Measurements from ENCODE around the gene CUX1. TPM values are rescaled to one million over a fixed set of nuclear protein-coding genes. Genes with fewer than 3 reads are reported as not detected.
A peak's percentile ranks its signal among the peaks of the same experiment; 100 is the strongest.

The CUX1 gene
- total RNA-seq, 1 donor from 2014 or later, result 89.1 TPM

DNA sequence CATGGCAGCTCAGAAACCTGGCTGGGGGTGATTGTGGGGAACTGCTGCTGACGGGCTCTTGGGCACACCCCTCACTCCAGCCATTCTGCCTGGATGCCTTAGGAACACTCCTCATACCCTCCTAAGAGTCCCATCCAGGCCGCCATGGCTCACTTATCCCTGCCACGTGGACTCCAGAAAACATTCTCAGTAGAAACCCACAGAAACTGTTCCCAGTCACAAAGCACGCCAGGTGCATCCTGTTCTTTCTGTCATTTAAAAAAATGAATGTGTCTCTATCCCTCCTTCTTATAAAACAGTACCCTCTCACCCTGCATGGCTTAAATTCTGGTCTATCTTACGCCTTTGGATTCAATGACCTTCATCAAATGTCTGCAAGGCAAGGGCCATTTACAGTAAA is 177.7 kb downstream of the CUX1 start:
- Mint-ChIP-seq H3K27me3 (ENCODE audit: unreplicated experiment) (no peaks in the 10 kb centered on the region), H3K4me1 (ENCODE audit: unreplicated experiment) (peaks cover 11% of the 10 kb centered on the region), H3K9me3 (ENCODE audit: unreplicated experiment) (no peaks in the 10 kb centered on the region), H3K4me3 (ENCODE audit: unreplicated experiment) (no peak overlapping the region), H3K27ac (ENCODE audit: unreplicated experiment) (no peak overlapping the region), H3K36me3 (ENCODE audit: unreplicated experiment) (no peaks in the 10 kb centered on the region)
- TF ChIP-seq, protein P1, sequence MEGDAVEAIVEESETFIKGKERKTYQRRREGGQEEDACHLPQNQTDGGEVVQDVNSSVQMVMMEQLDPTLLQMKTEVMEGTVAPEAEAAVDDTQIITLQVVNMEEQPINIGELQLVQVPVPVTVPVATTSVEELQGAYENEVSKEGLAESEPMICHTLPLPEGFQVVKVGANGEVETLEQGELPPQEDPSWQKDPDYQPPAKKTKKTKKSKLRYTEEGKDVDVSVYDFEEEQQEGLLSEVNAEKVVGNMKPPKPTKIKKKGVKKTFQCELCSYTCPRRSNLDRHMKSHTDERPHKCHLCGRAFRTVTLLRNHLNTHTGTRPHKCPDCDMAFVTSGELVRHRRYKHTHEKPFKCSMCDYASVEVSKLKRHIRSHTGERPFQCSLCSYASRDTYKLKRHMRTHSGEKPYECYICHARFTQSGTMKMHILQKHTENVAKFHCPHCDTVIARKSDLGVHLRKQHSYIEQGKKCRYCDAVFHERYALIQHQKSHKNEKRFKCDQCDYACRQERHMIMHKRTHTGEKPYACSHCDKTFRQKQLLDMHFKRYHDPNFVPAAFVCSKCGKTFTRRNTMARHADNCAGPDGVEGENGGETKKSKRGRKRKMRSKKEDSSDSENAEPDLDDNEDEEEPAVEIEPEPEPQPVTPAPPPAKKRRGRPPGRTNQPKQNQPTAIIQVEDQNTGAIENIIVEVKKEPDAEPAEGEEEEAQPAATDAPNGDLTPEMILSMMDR (IDR thresholded peaks at IDR 0.05), result no peak
- no peak for DNase-seq (ENCODE audit: extremely low spot score, unreplicated experiment)

DNA sequence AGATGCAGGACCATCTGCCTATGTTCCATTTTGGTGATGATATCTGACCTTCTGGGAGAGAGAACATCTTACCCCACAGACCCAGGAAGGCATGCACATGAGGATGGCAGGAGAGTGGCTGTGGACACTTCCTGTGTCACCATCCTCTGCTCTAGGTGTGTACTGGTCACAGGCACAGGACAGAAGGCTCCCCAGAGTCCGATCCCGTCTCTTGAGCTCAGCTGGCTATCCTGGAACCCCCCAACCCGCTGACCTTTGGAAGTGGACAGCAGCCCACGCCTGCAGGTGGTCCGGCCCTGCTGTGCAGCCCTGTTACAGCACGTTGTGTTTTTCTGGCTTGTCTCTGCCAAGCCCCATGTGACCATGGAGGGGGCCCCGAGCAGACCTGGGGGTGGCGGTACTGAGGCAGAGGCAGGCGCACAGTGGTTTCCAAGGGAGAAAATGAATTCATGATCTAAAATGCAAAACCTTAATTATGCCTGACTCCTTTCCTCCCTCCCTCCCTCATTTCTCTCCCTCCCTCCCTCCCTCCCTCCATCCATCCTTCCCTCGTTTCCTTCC is 178.8 kb downstream of the CUX1 start:
- no peak overlapping the region for H3K4me3 Mint-ChIP-seq (ENCODE audit: unreplicated experiment)
- H3K9me3 Mint-ChIP-seq (ENCODE audit: unreplicated experiment), result no peaks in the 10 kb centered on the region
- no peak for DNase-seq (ENCODE audit: extremely low spot score, unreplicated experiment)
- H3K27ac Mint-ChIP-seq (ENCODE audit: unreplicated experiment), result no peak overlapping the region
- H3K4me1 Mint-ChIP-seq (ENCODE audit: unreplicated experiment), result peaks cover 11% of the 10 kb centered on the region
- no peaks in the 10 kb centered on the region for H3K36me3 Mint-ChIP-seq (ENCODE audit: unreplicated experiment)
- TF ChIP-seq, protein P1 (IDR thresholded peaks at IDR 0.05), result no peak
- H3K27me3 Mint-ChIP-seq (ENCODE audit: unreplicated experiment), result no peaks in the 10 kb centered on the region

DNA sequence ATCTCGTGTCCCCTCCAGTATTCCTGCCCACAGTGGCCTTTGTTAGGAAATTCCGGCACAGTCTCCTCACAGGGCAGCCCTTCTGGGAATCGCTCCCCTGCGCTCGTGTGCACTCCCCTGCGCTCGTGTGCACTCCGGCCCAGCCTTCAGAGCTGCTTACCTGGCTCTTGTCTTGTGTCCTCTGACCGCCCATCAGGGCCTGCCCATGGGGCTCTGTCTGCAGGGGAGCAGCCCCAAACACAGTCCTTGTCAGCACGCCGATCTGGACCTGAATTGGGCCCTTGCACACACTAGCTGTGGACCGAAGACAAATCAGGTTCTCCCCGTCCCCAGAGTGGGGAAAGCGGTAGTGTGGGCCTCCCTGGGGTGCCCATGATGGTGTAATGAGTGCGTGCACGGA is 179.4 kb downstream of the CUX1 start:
- no peak overlapping the region for H3K27ac Mint-ChIP-seq (ENCODE audit: unreplicated experiment)
- H3K9me3 Mint-ChIP-seq (ENCODE audit: unreplicated experiment), result no peaks in the 10 kb centered on the region
- no peaks in the 10 kb centered on the region for H3K27me3 Mint-ChIP-seq (ENCODE audit: unreplicated experiment)
- peaks cover 11% of the 10 kb centered on the region for H3K4me1 Mint-ChIP-seq (ENCODE audit: unreplicated experiment)
- TF ChIP-seq, protein P1 (IDR thresholded peaks at IDR 0.05), result no peak
- no peak overlapping the region for H3K4me3 Mint-ChIP-seq (ENCODE audit: unreplicated experiment)
- no peak for DNase-seq (ENCODE audit: extremely low spot score, unreplicated experiment)
- no peaks in the 10 kb centered on the region for H3K36me3 Mint-ChIP-seq (ENCODE audit: unreplicated experiment)

DNA sequence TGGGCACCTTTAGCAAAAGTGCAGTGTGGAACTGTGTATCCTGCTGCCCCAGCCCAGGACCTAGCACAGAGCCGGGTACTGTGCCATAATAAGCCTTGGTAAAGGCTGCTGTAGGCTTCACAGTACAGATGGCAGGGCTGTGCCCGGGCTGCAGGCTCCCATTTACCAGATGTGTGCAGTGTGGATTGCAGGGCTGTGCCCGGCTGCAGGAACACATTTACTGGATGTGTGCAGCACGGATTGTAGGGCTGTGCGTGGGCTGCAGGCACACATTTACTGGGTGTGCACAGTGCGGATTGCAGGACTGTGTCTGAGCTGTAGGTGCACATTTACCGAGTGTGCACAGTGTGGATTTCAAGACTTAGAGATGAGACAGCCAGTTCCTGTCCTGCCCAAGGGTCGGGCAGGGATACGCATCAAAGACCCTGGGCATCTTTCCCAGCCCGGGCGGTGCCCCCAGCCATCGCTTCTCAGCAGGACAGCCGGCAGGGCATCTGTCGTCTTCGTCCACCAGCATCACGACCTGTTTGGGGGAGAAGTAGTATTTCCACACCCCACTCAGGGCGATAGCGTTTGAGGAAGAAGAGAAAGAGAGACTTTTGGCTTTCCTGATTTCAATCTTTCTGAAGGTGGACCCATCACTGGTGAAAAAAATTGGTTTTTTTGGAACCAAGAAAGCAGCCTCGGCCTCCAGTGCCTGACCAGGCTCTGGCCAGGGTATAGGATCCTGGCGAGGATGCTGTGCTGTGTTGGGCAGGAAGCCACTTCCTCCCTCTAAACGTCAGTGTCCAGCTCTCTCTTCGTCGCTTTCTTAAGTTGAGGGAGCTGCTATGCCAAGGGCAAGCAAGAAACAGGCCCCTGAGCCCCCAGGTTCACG is 180.8 kb downstream of the CUX1 start:
- TF ChIP-seq, protein P1 (IDR thresholded peaks at IDR 0.05), result no peak
- Mint-ChIP-seq H3K27ac (ENCODE audit: unreplicated experiment) (peak overlapping the region; percentile 50), H3K4me1 (ENCODE audit: unreplicated experiment) (peaks cover 11% of the 10 kb centered on the region), H3K9me3 (ENCODE audit: unreplicated experiment) (no peaks in the 10 kb centered on the region), H3K27me3 (ENCODE audit: unreplicated experiment) (no peaks in the 10 kb centered on the region), H3K36me3 (ENCODE audit: unreplicated experiment) (no peaks in the 10 kb centered on the region), H3K4me3 (ENCODE audit: unreplicated experiment) (no peak overlapping the region)
- no peak for DNase-seq (ENCODE audit: extremely low spot score, unreplicated experiment)

DNA sequence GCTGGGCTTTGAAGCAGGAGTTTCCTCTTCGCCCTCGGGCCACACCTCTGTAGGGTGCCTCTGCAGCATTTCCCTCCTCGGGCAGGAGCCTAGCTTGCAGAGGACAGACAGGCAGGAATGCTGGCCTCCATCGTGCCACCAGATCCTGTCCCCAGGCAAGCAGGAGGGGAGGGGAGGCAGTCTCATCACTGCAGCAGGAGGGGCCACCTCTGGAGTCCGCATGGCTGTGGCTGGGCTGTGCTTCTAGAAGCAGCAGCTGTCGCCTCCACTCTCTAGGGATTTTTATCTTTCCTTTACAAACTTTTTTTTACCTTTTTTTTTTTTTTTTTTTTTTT is 181.4 kb downstream of the CUX1 start:
- H3K9me3 Mint-ChIP-seq (ENCODE audit: unreplicated experiment), result no peaks in the 10 kb centered on the region
- no peaks in the 10 kb centered on the region for H3K27me3 Mint-ChIP-seq (ENCODE audit: unreplicated experiment)
- H3K36me3 Mint-ChIP-seq (ENCODE audit: unreplicated experiment), result no peaks in the 10 kb centered on the region
- no peak for DNase-seq (ENCODE audit: extremely low spot score, unreplicated experiment)
- H3K4me1 Mint-ChIP-seq (ENCODE audit: unreplicated experiment), result peaks cover 11% of the 10 kb centered on the region
- H3K4me3 Mint-ChIP-seq (ENCODE audit: unreplicated experiment), result no peak overlapping the region
- peak overlapping the region; percentile 50 for H3K27ac Mint-ChIP-seq (ENCODE audit: unreplicated experiment)
- TF ChIP-seq, protein P1 (IDR thresholded peaks at IDR 0.05), result no peak
